Fibroblast of pulmonary artery (primary cell): Measurements from ENCODE around the gene APBA3.

Experiments used
- DNase-seq: peaks from one replicate; pipeline ENCODE4 v3.0.0-alpha.2; 2010; ENCODE audit warnings: low read depth
- H3K4me3 ChIP-seq: replicated peaks from 2 replicates; pipeline ENCODE4 v1.5.1; 2011; ENCODE audit warnings: low read depth, mild to moderate bottlenecking, control low read depth, low read length, moderate library complexity
- TF ChIP-seq, protein P1 (sequence below): IDR thresholded peaks from 2 replicates; pipeline ENCODE4 v1.5.1; 2011; ENCODE audit warnings: mild to moderate bottlenecking, control low read depth, low read length, inconsistent platforms; ENCODE audit errors: missing control alignments

APBA3 gene

GRCh38 chr19:3785938-3786824, 24.7 kb upstream of the APBA3 start, which contains the start of gene MATK:
TSS of gene MATK (minus strand) at chr19:3786381. CDS start at chr19:3785135, 1,246 bp downstream.
- no peak within 1 kb of the TSS for H3K4me3 ChIP-seq
- no peak for DNase-seq
- TF ChIP-seq, protein P1, sequence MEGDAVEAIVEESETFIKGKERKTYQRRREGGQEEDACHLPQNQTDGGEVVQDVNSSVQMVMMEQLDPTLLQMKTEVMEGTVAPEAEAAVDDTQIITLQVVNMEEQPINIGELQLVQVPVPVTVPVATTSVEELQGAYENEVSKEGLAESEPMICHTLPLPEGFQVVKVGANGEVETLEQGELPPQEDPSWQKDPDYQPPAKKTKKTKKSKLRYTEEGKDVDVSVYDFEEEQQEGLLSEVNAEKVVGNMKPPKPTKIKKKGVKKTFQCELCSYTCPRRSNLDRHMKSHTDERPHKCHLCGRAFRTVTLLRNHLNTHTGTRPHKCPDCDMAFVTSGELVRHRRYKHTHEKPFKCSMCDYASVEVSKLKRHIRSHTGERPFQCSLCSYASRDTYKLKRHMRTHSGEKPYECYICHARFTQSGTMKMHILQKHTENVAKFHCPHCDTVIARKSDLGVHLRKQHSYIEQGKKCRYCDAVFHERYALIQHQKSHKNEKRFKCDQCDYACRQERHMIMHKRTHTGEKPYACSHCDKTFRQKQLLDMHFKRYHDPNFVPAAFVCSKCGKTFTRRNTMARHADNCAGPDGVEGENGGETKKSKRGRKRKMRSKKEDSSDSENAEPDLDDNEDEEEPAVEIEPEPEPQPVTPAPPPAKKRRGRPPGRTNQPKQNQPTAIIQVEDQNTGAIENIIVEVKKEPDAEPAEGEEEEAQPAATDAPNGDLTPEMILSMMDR = no peak

DNA sequence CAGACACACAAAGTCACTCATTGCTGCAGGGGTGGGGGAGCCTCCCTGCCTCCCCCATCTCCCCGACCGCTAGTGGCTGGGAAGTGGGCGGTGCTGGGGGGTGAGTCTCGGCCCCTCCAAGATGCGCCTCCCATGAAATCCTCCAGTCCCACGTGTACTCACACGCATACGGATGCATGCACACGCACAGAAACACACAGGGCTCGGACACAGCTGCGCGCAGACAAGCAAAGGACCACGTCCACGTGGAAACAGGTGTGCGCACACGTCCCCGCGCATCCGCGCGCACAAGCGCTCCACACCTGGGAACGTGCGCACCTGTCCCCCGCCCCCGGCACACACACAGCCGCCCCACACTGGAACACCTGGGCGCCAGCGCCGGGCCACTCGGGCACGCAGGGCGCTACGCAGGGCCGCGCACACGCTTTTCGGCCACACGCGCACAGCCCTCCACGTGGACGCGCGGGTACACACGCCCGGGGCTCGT, 24.0 kb upstream of the APBA3 start:
- no peak overlapping the region for H3K4me3 ChIP-seq
- TF ChIP-seq, protein P1 = no peak
- DNase-seq = no peak

DNA sequence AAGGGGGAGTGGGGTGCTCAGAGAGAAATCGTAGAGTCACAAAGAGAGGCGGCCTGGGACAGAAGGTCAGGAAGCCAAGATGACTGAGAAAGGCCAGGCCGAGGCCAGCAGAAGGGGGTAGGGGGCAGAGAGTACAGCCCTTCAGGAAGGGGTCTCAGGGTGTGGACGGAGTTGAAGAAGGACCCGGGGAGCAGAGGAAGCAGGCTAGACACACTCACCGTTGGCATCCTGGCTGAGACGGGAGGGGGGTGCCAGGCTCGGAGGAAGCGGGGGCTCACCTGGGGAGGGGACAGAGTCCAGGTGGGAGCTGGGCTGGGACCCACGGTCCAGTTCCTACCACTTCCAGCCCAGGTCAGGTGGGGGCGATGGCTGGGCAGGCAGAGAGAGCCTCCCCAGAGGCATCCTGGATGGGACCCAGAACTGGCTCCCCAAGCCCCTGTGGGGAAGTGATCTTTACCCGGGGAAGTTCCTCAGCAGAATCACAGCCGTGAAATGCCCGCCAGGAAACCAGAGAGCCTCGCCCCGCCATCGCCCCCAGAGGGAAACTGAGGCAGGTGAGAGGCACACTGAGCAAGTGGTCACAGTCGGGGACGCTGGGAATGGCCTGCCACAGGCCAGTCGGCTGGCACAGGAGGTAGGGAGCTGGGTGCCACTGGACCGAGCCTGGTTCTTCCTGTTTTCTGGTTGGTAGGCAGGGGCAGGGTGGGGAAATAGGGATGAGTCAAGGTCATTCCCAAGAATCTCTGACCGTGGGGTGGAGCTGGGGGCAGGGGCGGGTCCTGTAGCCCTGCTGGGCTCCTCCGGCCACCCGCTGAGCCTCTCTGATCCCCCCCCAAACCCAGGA, 23.3 kb upstream of the APBA3 start:
- TF ChIP-seq, protein P1 = no peak
- no peak for DNase-seq
- no peak overlapping the region for H3K4me3 ChIP-seq

DNA sequence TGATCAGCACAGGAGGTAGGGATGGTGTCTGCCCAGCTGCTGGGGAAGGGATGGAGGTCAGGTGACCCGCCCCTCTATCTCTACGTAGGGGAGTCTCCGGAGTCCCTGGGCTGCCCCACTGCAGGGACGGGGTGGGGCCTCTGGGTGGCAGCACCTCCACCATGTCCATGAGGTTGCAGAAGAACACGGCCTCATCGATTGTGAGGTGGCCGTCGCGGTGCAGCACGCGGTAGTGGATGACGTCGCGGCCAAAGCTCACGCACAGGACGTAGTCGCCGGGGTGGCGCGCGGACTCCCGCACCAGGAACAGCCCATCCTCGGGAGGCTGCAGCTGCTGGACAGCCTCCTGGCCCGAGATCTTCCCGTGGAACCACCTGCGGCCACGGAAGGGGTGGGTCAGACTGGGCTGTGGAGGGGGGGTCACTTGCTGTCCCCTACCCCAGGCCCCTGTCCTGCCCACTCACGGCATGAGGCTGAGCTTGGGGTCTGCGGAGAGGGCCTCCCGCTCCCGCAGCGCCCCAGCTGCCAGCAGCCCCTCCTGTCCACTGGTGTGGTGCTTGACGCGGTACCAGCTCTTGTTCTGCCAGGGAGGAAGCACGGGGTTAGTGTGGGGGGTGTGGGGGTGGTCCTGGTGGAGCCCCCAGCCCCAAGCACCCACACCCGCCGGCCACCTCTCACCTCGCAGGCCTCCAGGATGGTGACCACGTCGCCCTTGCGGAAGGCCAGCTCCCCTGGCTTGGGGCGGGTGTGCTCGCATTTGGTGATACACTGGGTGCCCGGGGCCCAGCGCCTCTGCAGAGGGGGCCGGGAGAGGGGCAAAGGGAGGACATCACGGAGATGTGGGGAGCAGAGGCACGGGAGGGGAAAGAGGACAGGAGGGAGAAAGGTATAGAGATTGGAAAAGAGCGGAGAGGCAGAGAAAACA, 22.4 kb upstream of the APBA3 start:
- H3K4me3 ChIP-seq = no peak overlapping the region
- TF ChIP-seq, protein P1 = no peak
- DNase-seq = no peak

DNA sequence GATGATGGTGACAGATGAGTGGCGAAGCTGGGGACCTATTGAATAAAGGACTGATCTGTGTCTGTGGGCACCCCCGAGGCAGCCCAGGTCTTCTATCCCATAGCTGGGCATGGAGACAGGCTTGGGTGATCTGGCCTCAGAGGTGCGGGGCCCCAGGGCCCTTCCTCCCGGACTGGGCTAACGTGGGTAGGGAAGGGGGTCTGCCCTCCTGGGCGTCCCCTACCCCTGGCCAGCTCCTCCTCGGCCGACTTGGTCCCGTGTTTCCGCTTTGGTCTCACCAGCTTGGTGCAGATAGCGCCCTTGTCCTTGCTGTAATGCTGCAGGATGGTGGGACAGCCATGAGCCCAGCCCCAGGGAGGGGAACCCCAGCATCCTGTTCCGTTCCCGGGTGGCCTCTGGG, 21.4 kb upstream of the APBA3 start:
- TF ChIP-seq, protein P1 = no peak
- H3K4me3 ChIP-seq = no peak overlapping the region
- no peak for DNase-seq

- TF ChIP-seq, protein P1 = no peak
- DNase-seq = no peak
- no peak overlapping the region for H3K4me3 ChIP-seq
Observed at GRCh38 chr19:3782330-3782729, 20.8 kb upstream of the APBA3 start.
